Heart right ventricle (tissue), 16 donors: ENCODE data around the gene MRPS12. TPM values are rescaled to one million over a fixed set of nuclear protein-coding genes. Genes with fewer than 3 reads are reported as not detected.

Experiments used
- ATAC-seq, 8 donors: fragments of 200-7000 bp; cut with Tn5 transposase; one replicate each; pipeline ENCODE4 v1.9.1; 2020; ENCODE audit warnings: mild to moderate bottlenecking in 8 of 8, moderate library complexity in 8 of 8, moderate number of reproducible peaks in 1 of 8
- DNase-seq, 2 donors: peaks; one replicate each; pipeline ENCODE4 v3.0.0-alpha.2; 2020
- H3K27ac ChIP-seq, 10 donors: fragments of 200-600 bp; sonication (generic) in 2 of 10; one replicate each; pipeline versions ENCODE4 v1.5.0 to v1.8.0; 2020 to 2022; ENCODE audit warnings: mild to moderate bottlenecking in 3 of 10
- H3K27me3 ChIP-seq, 7 donors: fragments of 200-600 bp; one replicate each; pipeline ENCODE4 v1.8.0; 2021 to 2022; ENCODE audit warnings: mild to moderate bottlenecking in 2 of 7
- H3K36me3 ChIP-seq, 9 donors: fragments of 200-600 bp; sonication (generic) in 1 of 9; one replicate each; pipeline versions ENCODE4 v1.5.0 to v1.8.0; 2020 to 2022; ENCODE audit warnings: mild to moderate bottlenecking in 2 of 9
- H3K4me1 ChIP-seq, 9 donors: fragments of 200-600 bp; sonication (generic) in 1 of 9; one replicate each; pipeline versions ENCODE4 v1.5.0 to v1.8.0; 2020 to 2022; ENCODE audit warnings: mild to moderate bottlenecking in 4 of 9
- H3K4me3 ChIP-seq, 10 donors: fragments of 200-600 bp; sonication (generic) in 2 of 10; one replicate each; pipeline versions ENCODE4 v1.5.0 to v1.8.0; 2020 to 2022; ENCODE audit warnings: mild to moderate bottlenecking in 7 of 10, moderate library complexity in 2 of 10
- H3K9me3 ChIP-seq, 11 donors: fragments of 200-600 bp in 10 of 11; sonication (generic) in 2 of 11; one replicate each; pipeline versions ENCODE4 v1.5.0 to v1.8.0; 2013 to 2022; ENCODE audit warnings: mild to moderate bottlenecking in 2 of 11, control low read depth in 1 of 11, moderate library complexity in 1 of 11
- CTCF ChIP-seq, 9 donors: fragments of 200-600 bp; sonication (generic) in 2 of 9; IDR thresholded peaks; one replicate each; pipeline versions ENCODE4 v1.5.0 to v1.8.0; 2021 to 2022; ENCODE audit warnings: antibody characterized with exemption in 9 of 9, mild to moderate bottlenecking in 5 of 9, moderate library complexity in 1 of 9
- WGBS, 2 donors: extraction: QIAGEN DNeasy Blood & Tissue Kit; methylation state at CpG; one replicate each; pipeline ENCODE4 v1.1.7; 2013; ENCODE audit warnings: inconsistent platforms in 1 of 2; 5-methylcytosine and 5-hydroxymethylcytosine counted together
- intact Hi-C, 10 donors: fragments of 100-400 bp; cut with DNase I; formaldehyde crosslinking; loops; one replicate each; pipeline versions ENCODE4 v1.11.1 to v1.14.2; 2022
- polyA plus RNA-seq, 2 donors: library from polyadenylated mRNA; stranded (reverse); fragments of 200-250 nt; gene quantifications; one replicate each; pipeline ENCODE4 v1.2.3, GENCODE V29; 2013
- total RNA-seq, 10 donors: library from RNA; stranded (reverse); fragmentation: NEBNext Ultra II Directional in 3 of 10; extraction: Animal tissue kit (Norgen Biotek cat#: 25700) in 3 of 10; gene quantifications; one replicate each; pipeline versions ENCODE4 v1.2.1 to v1.2.4, GENCODE V29; 2021 to 2023
- donor health status: Arrhythmogenic right ventricular cardiomyopathy.
- donor health status: ischemic (EF 13 %, LVEDD 7.1; RV severe dilation, severe dysfunction).
- donor health status: healthy with polysubstance abuse.
- donor health status: DM: no; HTN: yes; CAD: no.
- donor health status: DM: no; HTN: no; CAD: no.
- donor health status: ischemic (EF 25% LVEDD 6.9; RV normal size, moderate dysfunction).
- donor health status: ischemic (EF 25% LVEDD 5.7; RV mildly dilated, moderate dysfunction).
- donor health status: healthy.
- donor health status: DM: yes; HTN: yes; CAD: no.
- donor health status: Ischemic cardiomyopathy.
- donor health status: ischemic (EF 35%, LVEDD 5.7; RV mildly dilated, moderate dysfunction).
- donor health status: nonischemic (EF 11% LVEDD 7.7; RV severe dilation, severe dysfunction).
- donor health status: DM: yes; HTN: yes; CAD: no.
- donor health status: PGD.
- donor health status: ischemic (EF 29% LVEDD 5.4; RV normal size, mild dysfunction).
- donor health status: nonischemic (EF 23%, LVEDD 6.1; RV moderate dilation, normal function).

The MRPS12 gene
- total and polyA plus RNA-seq, 12 donors = 39.7 to 122 (median 54.1) TPM

DNA sequence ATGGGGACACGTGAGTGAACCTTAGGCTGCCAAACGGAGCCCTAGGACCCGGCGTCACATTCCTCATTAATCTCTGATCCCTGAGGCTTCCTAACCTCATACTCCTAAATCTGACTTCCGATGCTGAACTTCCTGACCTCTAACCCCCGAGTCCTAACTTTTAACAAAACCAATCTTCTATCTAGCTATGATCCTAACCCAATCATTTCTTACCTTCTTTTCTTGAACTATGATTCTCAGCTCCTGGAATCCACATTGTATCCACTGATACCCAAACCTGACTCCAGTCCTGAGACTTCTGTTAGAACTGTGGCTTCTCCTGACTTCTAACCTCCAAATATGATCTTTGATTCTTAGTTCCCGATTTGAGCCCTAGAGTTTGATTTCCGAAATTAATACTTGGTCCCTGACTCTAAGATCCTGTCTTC lies 30.5 kb upstream of the MRPS12 start:
- Histone ChIP-seq H3K36me3 (peaks cover 0 to 18% (median 3%) of the 10 kb centered on the region in 9 donors), H3K27ac (peak overlapping the region; percentile 61 to 93 (median 88)), H3K4me3 (peak overlapping the region; percentile 64 to 90 (median 80)), H3K9me3 (peaks cover 0 to 5% (median 0%) of the 10 kb centered on the region in 11 donors), H3K27me3 (no peaks in the 10 kb centered on the region), H3K4me1 (peaks cover 4 to 38% (median 30%) of the 10 kb centered on the region in 9 donors)
- no peak for TF ChIP-seq CTCF (IDR thresholded peaks at IDR 0.05)
- no peak for ATAC-seq
- intact Hi-C loops = no loop called here
- no peak for DNase-seq
- 3 to 4% methylated on average over 8 of the region's 8 CpGs for WGBS, 2 donors

GRCh38 chr19:38900743-38901190 lies 30.0 kb upstream of the MRPS12 start:
- intact Hi-C loops = no loop called here
- no peaks in the 10 kb centered on the region for H3K27me3 ChIP-seq
- H3K9me3 ChIP-seq = peaks cover 0 to 5% (median 0%) of the 10 kb centered on the region in 11 donors
- no peak for TF ChIP-seq CTCF (IDR thresholded peaks at IDR 0.05)
- H3K27ac ChIP-seq = peak overlapping the region in 8 of 10 donors; percentile 78 to 93 (median 90)
- no peak for DNase-seq
- H3K4me1 ChIP-seq = peaks cover 4 to 35% (median 30%) of the 10 kb centered on the region in 9 donors
- 23 to 30% methylated on average over 3 of the region's 3 CpGs for WGBS, 2 donors
- peaks cover 0 to 20% (median 9%) of the 10 kb centered on the region in 9 donors for H3K36me3 ChIP-seq
- peak overlapping the region in 9 of 10 donors; percentile 69 to 90 (median 83) for H3K4me3 ChIP-seq
- no peak for ATAC-seq

DNA sequence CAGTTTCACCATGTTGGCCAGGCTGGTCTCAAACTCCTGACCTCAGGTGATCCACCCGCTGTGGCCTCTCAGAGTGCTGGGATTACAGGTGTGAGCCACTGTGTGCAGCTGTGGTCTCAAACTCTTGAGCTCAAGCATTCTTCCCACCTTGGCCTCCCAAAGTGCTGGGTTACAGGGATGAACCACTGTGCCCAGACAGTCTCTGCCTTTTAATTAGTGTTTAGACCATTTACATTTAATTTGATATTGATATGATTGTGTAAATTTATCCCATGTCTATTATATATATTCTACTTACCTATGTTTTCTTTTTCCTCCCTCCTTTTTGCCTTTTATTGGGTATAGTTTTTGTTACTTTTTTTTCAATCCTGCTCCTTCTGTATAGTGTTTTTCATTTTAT lies 29.1 kb upstream of the MRPS12 start:
- peaks cover 4 to 35% (median 30%) of the 10 kb centered on the region in 9 donors for H3K4me1 ChIP-seq
- DNase-seq (no peak), ATAC-seq (no peak)
- no peak for TF ChIP-seq CTCF (IDR thresholded peaks at IDR 0.05)
- peaks cover 0 to 5% (median 0%) of the 10 kb centered on the region in 11 donors for H3K9me3 ChIP-seq
- peaks cover 0 to 28% (median 13%) of the 10 kb centered on the region in 9 donors for H3K36me3 ChIP-seq
- no peak overlapping the region for H3K4me3 ChIP-seq
- intact Hi-C loops = no loop called here
- no peaks in the 10 kb centered on the region for H3K27me3 ChIP-seq
- no peak overlapping the region for H3K27ac ChIP-seq
- 95% methylated on average over 1 of the region's 1 CpG for WGBS, 2 donors

GRCh38 chr19:38904581-38905539 lies 25.9 kb upstream of the MRPS12 start:
- Histone ChIP-seq H3K4me1 (peaks cover 0 to 20% (median 12%) of the 10 kb centered on the region in 9 donors), H3K27me3 (no peaks in the 10 kb centered on the region), H3K27ac (no peak overlapping the region), H3K9me3 (peaks cover 0 to 5% (median 0%) of the 10 kb centered on the region in 11 donors), H3K4me3 (no peak overlapping the region), H3K36me3 (peaks cover 0 to 56% (median 20%) of the 10 kb centered on the region in 9 donors)
- WGBS, 2 donors = 91 to 93% methylated on average over 35 of the region's 35 CpGs
- ATAC-seq = peak in 1 of 8 donors; percentile 32
- DNase-seq = no peak
- intact Hi-C loops = no loop called here
- no peak for TF ChIP-seq CTCF (IDR thresholded peaks at IDR 0.05)
